Measurements from ENCODE around the gene CEP104. TPM values are rescaled to one million over a fixed set of nuclear protein-coding genes. Genes with fewer than 3 reads are reported as not detected.

CEP104 gene
- total RNA-seq, 1 experiment from 2014 or later: 74.1 TPM

GRCh38 chr1:3838788-3839187 lies 18.2 kb downstream of the CEP104 start:
- BruUV-seq (replicated peaks): no TSS peak
- ChIA-PET POLR2A (interaction anchor here (1.1 kb wide), 1 partner anchor 18 kb away, joined by 3 read pairs; the partner anchor contains the start of genes CEP104 and DFFB), CTCF (interaction anchor here (0.6 kb wide), 1 partner anchor 61 kb away, joined by 3 read pairs; the partner anchor contains the start of gene C1orf174)
- Mint-ChIP-seq H3K9me3 (ENCODE audit: unreplicated experiment) (no peaks in the 10 kb centered on the region), H3K4me1 (ENCODE audit: insufficient read depth, unreplicated experiment) (no peaks in the 10 kb centered on the region), H3K27me3 (ENCODE audit: insufficient read depth, unreplicated experiment) (no peaks in the 10 kb centered on the region), H3K4me3 (ENCODE audit: unreplicated experiment) (no peak overlapping the region), H3K27ac (ENCODE audit: low read depth, unreplicated experiment) (no peak overlapping the region), H3K36me3 (ENCODE audit: insufficient read depth, unreplicated experiment) (peaks cover 86% of the 10 kb centered on the region)
- TF ChIP-seq, protein P1, sequence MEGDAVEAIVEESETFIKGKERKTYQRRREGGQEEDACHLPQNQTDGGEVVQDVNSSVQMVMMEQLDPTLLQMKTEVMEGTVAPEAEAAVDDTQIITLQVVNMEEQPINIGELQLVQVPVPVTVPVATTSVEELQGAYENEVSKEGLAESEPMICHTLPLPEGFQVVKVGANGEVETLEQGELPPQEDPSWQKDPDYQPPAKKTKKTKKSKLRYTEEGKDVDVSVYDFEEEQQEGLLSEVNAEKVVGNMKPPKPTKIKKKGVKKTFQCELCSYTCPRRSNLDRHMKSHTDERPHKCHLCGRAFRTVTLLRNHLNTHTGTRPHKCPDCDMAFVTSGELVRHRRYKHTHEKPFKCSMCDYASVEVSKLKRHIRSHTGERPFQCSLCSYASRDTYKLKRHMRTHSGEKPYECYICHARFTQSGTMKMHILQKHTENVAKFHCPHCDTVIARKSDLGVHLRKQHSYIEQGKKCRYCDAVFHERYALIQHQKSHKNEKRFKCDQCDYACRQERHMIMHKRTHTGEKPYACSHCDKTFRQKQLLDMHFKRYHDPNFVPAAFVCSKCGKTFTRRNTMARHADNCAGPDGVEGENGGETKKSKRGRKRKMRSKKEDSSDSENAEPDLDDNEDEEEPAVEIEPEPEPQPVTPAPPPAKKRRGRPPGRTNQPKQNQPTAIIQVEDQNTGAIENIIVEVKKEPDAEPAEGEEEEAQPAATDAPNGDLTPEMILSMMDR (IDR thresholded peaks at IDR 0.05; ENCODE audit: unreplicated experiment): no peak
- DNase-seq (ENCODE audit: unreplicated experiment): no peak
- intact Hi-C loops (cut with micrococcal nuclease): no loop called here

DNA sequence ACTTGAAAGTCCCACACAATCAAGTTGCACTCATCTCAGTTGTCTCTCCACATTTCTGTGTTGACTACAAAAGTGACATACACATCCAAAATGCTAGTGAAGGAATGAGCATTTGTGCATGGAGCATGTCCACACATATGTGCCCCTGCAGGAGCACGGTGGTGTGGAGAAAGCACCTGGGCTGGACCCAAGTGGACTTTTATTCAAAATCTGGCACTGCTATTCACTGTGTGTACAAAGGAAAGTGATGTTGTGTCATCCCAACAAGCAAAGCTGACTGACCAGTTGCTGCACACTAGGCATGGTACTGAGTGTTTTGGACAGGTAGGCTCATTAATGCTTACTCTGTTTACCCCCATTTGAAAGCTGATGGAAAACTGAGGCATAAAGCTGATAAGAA lies 19.3 kb downstream of the CEP104 start:
- Mint-ChIP-seq H3K9me3 (ENCODE audit: unreplicated experiment) (no peaks in the 10 kb centered on the region), H3K4me3 (ENCODE audit: unreplicated experiment) (no peak overlapping the region), H3K27me3 (ENCODE audit: insufficient read depth, unreplicated experiment) (no peaks in the 10 kb centered on the region), H3K36me3 (ENCODE audit: insufficient read depth, unreplicated experiment) (peaks cover 84% of the 10 kb centered on the region), H3K4me1 (ENCODE audit: insufficient read depth, unreplicated experiment) (no peaks in the 10 kb centered on the region), H3K27ac (ENCODE audit: low read depth, unreplicated experiment) (no peak overlapping the region)
- no peak for DNase-seq (ENCODE audit: unreplicated experiment)
- intact Hi-C loops (cut with micrococcal nuclease): no loop called here
- BruUV-seq (replicated peaks): no TSS peak
- TF ChIP-seq, protein P1 (IDR thresholded peaks at IDR 0.05; ENCODE audit: unreplicated experiment): no peak
- ChIA-PET CTCF (interaction anchor here (0.6 kb wide), 1 partner anchor 10 kb away, joined by 3 read pairs; no protein-coding TSS in a partner anchor), POLR2A (no interaction called here)

DNA sequence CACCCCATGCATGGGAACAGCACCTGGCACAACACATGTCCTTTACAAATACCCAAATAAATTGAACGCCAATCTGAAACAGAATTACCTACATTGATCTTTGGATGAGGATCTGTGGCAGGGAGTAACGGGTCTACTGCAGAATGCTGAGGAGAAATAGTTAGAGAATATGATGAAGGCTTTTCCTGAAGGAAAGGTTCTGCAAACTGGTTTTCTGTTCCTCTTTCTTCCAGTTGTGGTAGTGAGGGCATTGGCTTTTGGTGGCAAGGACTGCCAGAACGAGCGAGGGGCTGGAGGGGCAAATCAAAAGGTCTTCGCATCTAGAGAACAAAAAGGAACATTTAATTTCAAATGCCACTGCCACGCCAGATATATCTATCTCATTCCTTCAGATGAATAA lies 19.8 kb downstream of the CEP104 start:
- intact Hi-C loops (cut with micrococcal nuclease): no loop called here

GRCh38 chr1:3836421-3836820 lies 20.6 kb downstream of the CEP104 start:
- ChIA-PET POLR2A (no interaction called here), CTCF (interaction anchor here (0.5 to 0.6 kb wide), 2 partner anchors 933 to 1883 kb away, joined by 3 to 4 read pairs; no protein-coding TSS in a partner anchor)
- H3K27me3 Mint-ChIP-seq (ENCODE audit: insufficient read depth, unreplicated experiment): no peaks in the 10 kb centered on the region
- H3K27ac Mint-ChIP-seq (ENCODE audit: low read depth, unreplicated experiment): no peak overlapping the region
- H3K9me3 Mint-ChIP-seq (ENCODE audit: unreplicated experiment): no peaks in the 10 kb centered on the region
- BruUV-seq (replicated peaks): no TSS peak
- intact Hi-C loops (cut with micrococcal nuclease): no loop called here
- no peaks in the 10 kb centered on the region for H3K4me1 Mint-ChIP-seq (ENCODE audit: insufficient read depth, unreplicated experiment)
- peaks cover 86% of the 10 kb centered on the region for H3K36me3 Mint-ChIP-seq (ENCODE audit: insufficient read depth, unreplicated experiment)
- H3K4me3 Mint-ChIP-seq (ENCODE audit: unreplicated experiment): no peak overlapping the region
- DNase-seq (ENCODE audit: unreplicated experiment): no peak
- TF ChIP-seq, protein P1 (IDR thresholded peaks at IDR 0.05; ENCODE audit: unreplicated experiment): no peak

More for the DNA sequence above, 19.8 kb downstream of the CEP104 start:
- H3K27ac Mint-ChIP-seq (ENCODE audit: low read depth, unreplicated experiment): no peak overlapping the region
- ChIA-PET CTCF (interaction anchor here (0.6 kb wide), 1 partner anchor 11 kb away, joined by 3 read pairs; no protein-coding TSS in a partner anchor), POLR2A (no interaction called here)
- DNase-seq (ENCODE audit: unreplicated experiment): no peak
- H3K36me3 Mint-ChIP-seq (ENCODE audit: insufficient read depth, unreplicated experiment): peaks cover 84% of the 10 kb centered on the region
- H3K9me3 Mint-ChIP-seq (ENCODE audit: unreplicated experiment): no peaks in the 10 kb centered on the region
- TF ChIP-seq, protein P1 (IDR thresholded peaks at IDR 0.05; ENCODE audit: unreplicated experiment): no peak
- H3K4me1 Mint-ChIP-seq (ENCODE audit: insufficient read depth, unreplicated experiment): no peaks in the 10 kb centered on the region
- H3K4me3 Mint-ChIP-seq (ENCODE audit: unreplicated experiment): no peak overlapping the region
- no TSS peak for BruUV-seq (replicated peaks)
- H3K27me3 Mint-ChIP-seq (ENCODE audit: insufficient read depth, unreplicated experiment): no peaks in the 10 kb centered on the region

Measured in MCF 10A (cell line).